ENCODE data around the gene SEPSECS. TPM values are rescaled to one million over a fixed set of nuclear protein-coding genes. Genes with fewer than 3 reads are reported as not detected.

Gene SEPSECS
- total RNA-seq, 4 donors from 2014 or later, result 3.3 to 9.0 (median 7.1) TPM

DNA sequence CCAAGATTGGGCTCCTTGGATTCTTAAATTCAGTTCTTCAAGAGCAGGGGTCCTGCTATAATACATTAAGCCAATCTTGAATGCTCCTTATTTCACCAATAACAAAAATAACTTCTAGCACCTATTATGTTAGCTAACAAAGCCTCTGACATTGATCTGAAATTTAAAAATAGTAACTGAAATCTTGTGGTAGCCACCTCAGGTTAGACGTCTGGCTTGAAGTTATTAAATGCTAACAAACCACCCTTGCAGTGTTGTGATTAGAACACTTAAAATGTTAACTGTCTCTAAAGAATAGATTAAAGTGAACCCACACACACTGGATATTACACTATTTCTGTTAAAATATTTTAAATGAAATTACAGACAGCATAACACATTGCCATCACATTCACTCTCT lies 79.7 kb downstream of the SEPSECS start:
- Histone ChIP-seq H3K4me1 (no peaks in the 10 kb centered on the region), H3K4me3 (no peak overlapping the region), H3K36me3 (no peaks in the 10 kb centered on the region), H3K27ac (no peak overlapping the region), H3K27me3 (no peaks in the 10 kb centered on the region), H3K9me3 (no peaks in the 10 kb centered on the region)
- ATAC-seq, result no peak
- TF ChIP-seq POLR2AphosphoS5 (IDR thresholded peaks at IDR 0.05), result no peak
- TF ChIP-seq EP300 (IDR thresholded peaks at IDR 0.05), result no peak
- TF ChIP-seq, protein P1, sequence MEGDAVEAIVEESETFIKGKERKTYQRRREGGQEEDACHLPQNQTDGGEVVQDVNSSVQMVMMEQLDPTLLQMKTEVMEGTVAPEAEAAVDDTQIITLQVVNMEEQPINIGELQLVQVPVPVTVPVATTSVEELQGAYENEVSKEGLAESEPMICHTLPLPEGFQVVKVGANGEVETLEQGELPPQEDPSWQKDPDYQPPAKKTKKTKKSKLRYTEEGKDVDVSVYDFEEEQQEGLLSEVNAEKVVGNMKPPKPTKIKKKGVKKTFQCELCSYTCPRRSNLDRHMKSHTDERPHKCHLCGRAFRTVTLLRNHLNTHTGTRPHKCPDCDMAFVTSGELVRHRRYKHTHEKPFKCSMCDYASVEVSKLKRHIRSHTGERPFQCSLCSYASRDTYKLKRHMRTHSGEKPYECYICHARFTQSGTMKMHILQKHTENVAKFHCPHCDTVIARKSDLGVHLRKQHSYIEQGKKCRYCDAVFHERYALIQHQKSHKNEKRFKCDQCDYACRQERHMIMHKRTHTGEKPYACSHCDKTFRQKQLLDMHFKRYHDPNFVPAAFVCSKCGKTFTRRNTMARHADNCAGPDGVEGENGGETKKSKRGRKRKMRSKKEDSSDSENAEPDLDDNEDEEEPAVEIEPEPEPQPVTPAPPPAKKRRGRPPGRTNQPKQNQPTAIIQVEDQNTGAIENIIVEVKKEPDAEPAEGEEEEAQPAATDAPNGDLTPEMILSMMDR (IDR thresholded peaks at IDR 0.05), result no peak
- WGBS, 2 donors (ENCODE audit: low coverage in 1 of 2), result 75 to 83% methylated on average over 1 of the region's 1 CpG

DNA sequence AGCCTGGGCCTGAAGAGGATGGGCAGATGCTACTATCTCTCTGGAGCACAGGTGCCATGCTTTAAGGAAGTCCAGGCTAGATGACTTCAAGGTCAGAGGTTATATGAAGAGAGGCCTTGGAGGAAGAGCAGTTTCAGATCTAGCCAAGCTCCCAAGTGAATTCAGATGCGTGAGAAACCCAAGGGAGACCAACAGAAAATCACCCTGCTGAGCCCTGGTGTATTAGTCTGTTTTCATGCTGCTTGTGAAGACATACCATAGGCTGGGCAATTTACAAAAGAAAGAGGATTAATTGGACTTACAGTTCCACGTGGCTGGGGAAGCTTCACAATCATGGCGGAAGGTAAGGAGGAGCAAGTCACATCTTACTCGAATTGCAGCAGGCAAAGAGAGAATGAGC lies 81.7 kb downstream of the SEPSECS start:
- Histone ChIP-seq H3K36me3 (no peaks in the 10 kb centered on the region), H3K27me3 (no peaks in the 10 kb centered on the region), H3K27ac (no peak overlapping the region), H3K9me3 (no peaks in the 10 kb centered on the region), H3K4me3 (no peak overlapping the region), H3K4me1 (no peaks in the 10 kb centered on the region)
- TF ChIP-seq, protein P1 (IDR thresholded peaks at IDR 0.05), result no peak
- TF ChIP-seq POLR2AphosphoS5 (IDR thresholded peaks at IDR 0.05), result no peak
- no peak for TF ChIP-seq POLR2A (IDR thresholded peaks at IDR 0.05)
- TF ChIP-seq EP300 (IDR thresholded peaks at IDR 0.05), result no peak
- WGBS, 2 donors (ENCODE audit: low coverage in 1 of 2), result 93 to 100% methylated on average over 1 to 4 of the region's 4 CpGs
- no peak for ATAC-seq

DNA sequence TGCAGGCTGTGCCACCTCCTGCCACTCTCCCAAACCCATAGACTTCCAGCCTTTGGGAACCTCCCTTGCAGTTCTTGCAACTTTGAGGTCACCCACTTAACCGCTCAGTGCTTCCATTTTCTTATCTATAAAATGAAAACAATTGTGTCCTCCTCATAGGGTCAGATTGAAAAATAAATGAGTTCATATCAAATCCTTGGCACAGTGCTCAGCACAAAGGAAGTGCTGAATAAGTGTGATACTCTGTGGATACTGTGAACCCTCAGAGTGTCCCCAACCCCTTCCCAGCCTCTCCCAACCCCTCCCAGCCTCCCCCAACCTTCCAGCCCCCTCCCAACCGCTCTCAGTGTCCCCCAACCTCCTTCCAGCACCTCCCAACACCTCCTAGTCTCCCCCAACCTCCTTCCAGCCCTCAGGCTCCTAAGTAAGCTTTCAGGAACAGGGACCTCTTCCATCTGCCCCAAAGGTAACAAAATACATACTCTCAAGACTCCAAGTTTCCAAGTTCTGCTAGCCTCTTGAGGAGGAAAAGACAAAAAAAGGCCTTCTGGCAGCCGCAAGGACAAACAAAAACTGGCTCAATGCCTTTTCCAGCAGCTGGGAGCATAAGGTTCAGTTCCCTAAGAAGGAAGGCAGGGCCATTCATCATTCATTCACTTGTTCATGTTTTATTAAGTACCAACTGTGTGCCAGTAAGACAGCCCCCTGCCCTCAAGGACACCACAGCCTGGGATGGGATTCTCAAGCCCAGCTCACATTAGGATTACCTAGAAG lies 83.4 kb downstream of the SEPSECS start:
- no peak overlapping the region for H3K4me3 ChIP-seq
- no peak overlapping the region for H3K27ac ChIP-seq
- no peaks in the 10 kb centered on the region for H3K36me3 ChIP-seq
- WGBS, 2 donors (ENCODE audit: low coverage in 1 of 2), result 62 to 73% methylated on average over 3 of the region's 3 CpGs
- H3K9me3 ChIP-seq, result no peaks in the 10 kb centered on the region
- no peaks in the 10 kb centered on the region for H3K4me1 ChIP-seq
- no peaks in the 10 kb centered on the region for H3K27me3 ChIP-seq
- TF ChIP-seq POLR2A (IDR thresholded peaks at IDR 0.05) (no peak), POLR2AphosphoS5 (IDR thresholded peaks at IDR 0.05) (no peak), EP300 (IDR thresholded peaks at IDR 0.05) (no peak)
- TF ChIP-seq, protein P1 (IDR thresholded peaks at IDR 0.05), result no peak
- ATAC-seq, result no peak

DNA sequence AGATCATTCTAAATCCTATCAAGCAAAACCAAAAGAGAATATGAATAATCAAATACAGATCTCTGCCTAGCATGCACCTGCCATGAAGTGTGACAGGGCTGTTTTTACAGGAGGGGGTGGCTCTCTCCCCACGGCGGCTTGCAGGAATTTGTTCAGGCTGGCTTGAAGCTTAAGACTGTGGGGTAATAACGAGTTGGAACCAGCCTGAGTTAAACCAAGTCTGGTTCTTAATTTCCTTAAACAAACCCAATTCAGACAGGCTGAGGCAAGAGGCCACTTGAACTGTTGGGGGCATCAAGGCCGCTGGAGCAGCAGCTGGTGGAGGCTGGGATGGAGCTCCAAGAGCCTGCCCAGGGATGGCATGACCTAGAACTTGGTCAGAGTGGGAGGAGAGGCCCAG lies 84.4 kb downstream of the SEPSECS start:
- Histone ChIP-seq H3K9me3 (no peaks in the 10 kb centered on the region), H3K36me3 (no peaks in the 10 kb centered on the region), H3K4me3 (no peak overlapping the region), H3K27me3 (no peaks in the 10 kb centered on the region), H3K4me1 (no peaks in the 10 kb centered on the region), H3K27ac (no peak overlapping the region)
- TF ChIP-seq, protein P1 (IDR thresholded peaks at IDR 0.05), result no peak
- TF ChIP-seq EP300 (IDR thresholded peaks at IDR 0.05) (no peak), POLR2A (IDR thresholded peaks at IDR 0.05) (no peak), POLR2AphosphoS5 (IDR thresholded peaks at IDR 0.05) (no peak)
- 81 to 83% methylated on average over 1 to 3 of the region's 4 CpGs for WGBS, 2 donors (ENCODE audit: low coverage in 1 of 2)
- no peak for ATAC-seq

DNA sequence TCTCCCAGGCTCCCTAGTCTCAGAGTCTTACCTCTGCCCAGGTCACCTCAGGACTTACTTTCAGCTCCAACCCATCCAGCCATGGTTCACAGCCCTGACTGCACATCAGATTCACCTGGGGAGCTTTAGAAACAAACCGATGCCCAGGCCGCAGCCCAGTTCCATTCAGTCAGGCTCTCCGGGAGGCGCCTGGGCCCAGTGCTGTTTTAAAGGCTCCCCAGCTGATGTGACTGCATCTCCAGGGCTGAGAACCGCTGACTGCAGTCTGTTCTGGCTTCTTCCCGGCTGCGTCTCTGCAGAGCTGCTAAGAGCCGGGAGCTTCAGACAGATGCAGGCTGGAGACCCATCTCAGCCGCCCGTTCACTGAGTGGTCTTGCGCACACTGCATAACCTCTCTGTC lies 85.1 kb downstream of the SEPSECS start:
- H3K4me3 ChIP-seq, result no peak overlapping the region
- H3K36me3 ChIP-seq, result no peaks in the 10 kb centered on the region
- ATAC-seq, result no peak
- WGBS, 2 donors (ENCODE audit: low coverage in 1 of 2), result 100% methylated on average over 1 to 7 of the region's 11 CpGs
- no peaks in the 10 kb centered on the region for H3K4me1 ChIP-seq
- H3K27ac ChIP-seq, result no peak overlapping the region
- H3K9me3 ChIP-seq, result no peaks in the 10 kb centered on the region
- TF ChIP-seq, protein P1 (IDR thresholded peaks at IDR 0.05), result no peak
- no peak for TF ChIP-seq POLR2AphosphoS5 (IDR thresholded peaks at IDR 0.05)
- TF ChIP-seq EP300 (IDR thresholded peaks at IDR 0.05), result no peak
- TF ChIP-seq POLR2A (IDR thresholded peaks at IDR 0.05), result no peak
- no peaks in the 10 kb centered on the region for H3K27me3 ChIP-seq
